ENCODE results near the gene NOTO. TPM values are rescaled to one million over a fixed set of nuclear protein-coding genes. Genes with fewer than 3 reads are reported as not detected.
A peak's percentile ranks its signal among the peaks of the same experiment; 100 is the strongest.

Gene NOTO
- total and polyA plus RNA-seq, 2 donors (not counting 1 experiment from before 2014, with no cell fraction given): not detected

DNA sequence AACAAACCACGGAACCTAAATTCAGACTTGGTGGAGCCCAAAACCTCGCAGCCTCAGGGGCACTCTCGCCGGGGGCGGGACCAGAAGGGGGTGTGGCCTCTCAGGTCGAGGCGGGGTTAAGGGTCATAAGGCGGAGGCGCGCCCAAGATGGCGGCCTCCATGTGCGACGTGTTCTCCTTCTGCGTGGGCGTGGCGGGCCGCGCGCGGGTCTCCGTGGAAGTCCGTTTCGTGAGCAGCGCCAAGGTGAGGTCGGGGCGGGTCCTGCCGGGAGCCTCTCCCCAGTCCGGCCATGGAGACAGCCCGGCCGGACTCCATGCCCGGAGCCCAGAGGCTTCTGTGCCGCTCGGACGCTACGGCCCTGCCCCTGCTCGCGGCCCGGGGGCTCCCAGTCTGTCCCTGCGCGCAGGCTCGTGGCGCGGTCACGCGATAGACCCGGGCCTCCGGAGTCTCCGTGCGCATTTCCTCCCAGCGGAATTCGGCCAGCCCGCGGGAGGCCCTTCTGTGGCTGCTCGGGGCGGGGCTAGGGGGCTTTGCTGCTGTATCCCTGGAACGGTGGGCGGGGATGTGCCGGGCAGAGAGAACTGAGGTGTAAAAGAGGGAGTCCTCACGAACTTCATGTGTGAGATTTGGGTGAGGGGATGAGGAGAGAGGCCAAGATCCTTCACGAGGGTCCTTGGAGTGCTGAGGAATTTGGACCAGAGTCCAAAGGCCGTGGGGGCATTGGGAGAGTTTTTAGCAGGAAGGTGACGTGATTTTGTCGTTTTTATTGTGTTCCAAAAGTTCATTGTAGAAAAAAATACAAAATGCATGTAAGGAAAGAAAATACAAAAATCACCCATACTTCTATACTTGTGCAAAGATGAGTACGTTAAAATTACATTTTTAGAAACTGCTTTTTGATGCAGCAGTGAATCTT is 12.0 kb downstream of the NOTO start, which contains the start of gene SMYD5:
TSS of gene SMYD5 (plus strand) at position 126 of the 916 bp plus-strand sequence. CDS start at position 148, 22 bp downstream.
- Mint-ChIP-seq H3K9me3 (ENCODE audit: insufficient read depth) (no peaks in the 10 kb centered on the region), H3K27ac (peak within 1 kb of the TSS; percentile 86), H3K27me3 (peaks cover 11% of the 10 kb centered on the region), H3K4me3 (peak within 1 kb of the TSS; percentile 88), H3K4me1 (peaks cover 31% of the 10 kb centered on the region)
- H3K79me2 ChIP-seq (ENCODE audit: control insufficient read depth, insufficient read depth, low read length): peaks cover 43% of the 10 kb centered on the region
- H3K9me3 ChIP-seq (ENCODE audit: control extremely low read depth in 1 of 3, control insufficient read depth in 2 of 3, insufficient read depth in 1 of 3, low read length in 2 of 3): no peaks in the 10 kb centered on the region
- H3K36me3 ChIP-seq (replicated peaks in 1 of 2; ENCODE audit: control extremely low read depth in 1 of 2, control insufficient read depth in 1 of 2, extremely low read depth in 1 of 2, insufficient read depth in 2 of 2, low read length in 1 of 2): peaks cover 0 to 4% of the 10 kb centered on the region in 2 experiments
- WGBS (ENCODE audit: insufficient coverage): under 1% methylated on average over 55 of the region's 64 CpGs
- intact Hi-C loops (cut with micrococcal nuclease): loop anchor here (1.0 to 5.0 kb wide), 7 partner anchors 19 to 523 kb away; partner anchors contain the start of genes FBXO41, PRADC1, RAB11FIP5 and SFXN5
- H3K4me2 ChIP-seq (replicated peaks; ENCODE audit: low read depth, low read length, poor library complexity, severe bottlenecking): peak within 1 kb of the TSS; percentile 94
- peak within 1 kb of the TSS; percentile 3 to 96 (median 80) for H3K4me3 ChIP-seq (ENCODE audit: control extremely low read depth in 1 of 5, extremely low read depth in 1 of 5, insufficient read depth in 1 of 5, low read depth in 2 of 5, low read length in 4 of 5)
- ATAC-seq (ENCODE audit: low read depth): peak; percentile 95
- peaks cover 10% of the 10 kb centered on the region for H4K20me1 ChIP-seq (ENCODE audit: control insufficient read depth, insufficient read depth, low read length, poor library complexity, severe bottlenecking)
- peak within 1 kb of the TSS; percentile 91 for H2AFZ ChIP-seq (ENCODE audit: insufficient read depth, low read depth, low read length, poor library complexity, severe bottlenecking)
- peaks cover 0 to 2% (median 0%) of the 10 kb centered on the region in 4 experiments for H3K27me3 ChIP-seq (replicated peaks in 1 of 4; ENCODE audit: control extremely low read depth in 1 of 4, control insufficient read depth in 3 of 4, insufficient read depth in 4 of 4, low read length in 3 of 4)
- TF ChIP-seq, protein P1, sequence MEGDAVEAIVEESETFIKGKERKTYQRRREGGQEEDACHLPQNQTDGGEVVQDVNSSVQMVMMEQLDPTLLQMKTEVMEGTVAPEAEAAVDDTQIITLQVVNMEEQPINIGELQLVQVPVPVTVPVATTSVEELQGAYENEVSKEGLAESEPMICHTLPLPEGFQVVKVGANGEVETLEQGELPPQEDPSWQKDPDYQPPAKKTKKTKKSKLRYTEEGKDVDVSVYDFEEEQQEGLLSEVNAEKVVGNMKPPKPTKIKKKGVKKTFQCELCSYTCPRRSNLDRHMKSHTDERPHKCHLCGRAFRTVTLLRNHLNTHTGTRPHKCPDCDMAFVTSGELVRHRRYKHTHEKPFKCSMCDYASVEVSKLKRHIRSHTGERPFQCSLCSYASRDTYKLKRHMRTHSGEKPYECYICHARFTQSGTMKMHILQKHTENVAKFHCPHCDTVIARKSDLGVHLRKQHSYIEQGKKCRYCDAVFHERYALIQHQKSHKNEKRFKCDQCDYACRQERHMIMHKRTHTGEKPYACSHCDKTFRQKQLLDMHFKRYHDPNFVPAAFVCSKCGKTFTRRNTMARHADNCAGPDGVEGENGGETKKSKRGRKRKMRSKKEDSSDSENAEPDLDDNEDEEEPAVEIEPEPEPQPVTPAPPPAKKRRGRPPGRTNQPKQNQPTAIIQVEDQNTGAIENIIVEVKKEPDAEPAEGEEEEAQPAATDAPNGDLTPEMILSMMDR (IDR thresholded peaks at IDR 0.05): no peak
- TF ChIP-seq EZH2 (IDR thresholded peaks at IDR 0.05; ENCODE audit: borderline replicate concordance, insufficient read depth, low read depth, low read length, poor library complexity, severe bottlenecking): no peak
- POLR2A ChIA-PET: interaction anchor here (1.3 kb wide), 1 partner anchor 19 kb away, joined by 9 read pairs; the partner anchor contains the start of gene PRADC1
- H3K27ac ChIP-seq (ENCODE audit: low read length in 2 of 2): peak within 1 kb of the TSS; percentile 19 to 65
- DNase-seq: peak; percentile 92
- CTCF ChIA-PET: interaction anchor here (1.0 to 6.5 kb wide), 8 partner anchors 14 to 223 kb away, joined by 3 to 56 read pairs (median 9); partner anchors contain the start of gene SFXN5
- peak within 1 kb of the TSS; percentile 82 for H3K9ac ChIP-seq (ENCODE audit: low read length)
- peaks cover 17 to 22% of the 10 kb centered on the region in 2 donors for H3K4me1 ChIP-seq (ENCODE audit: control insufficient read depth in 2 of 2, insufficient read depth in 2 of 2, low read length in 2 of 2)

Data from B cell (primary cell).